Activated T-cell treated with anti-CD3 and anti-CD28 coated beads, Interleukin-2, amount 50 U/mL, for 72 hours (primary cell): ENCODE results near the gene UBR4. TPM values are rescaled to one million over a fixed set of nuclear protein-coding genes. Genes with fewer than 3 reads are reported as not detected.

Source experiments
- ATAC-seq, 2 donors: fragments of 150-1000 bp; cut with Tn5 transposase; replicated peaks in 1 of 2; 2 replicates each; pipeline ENCODE4 v1.10.0; 2021; ENCODE audit warnings: moderate library complexity in 2 of 2, mild to moderate bottlenecking in 1 of 2
- DNase-seq, 2 donors: peaks; one replicate each; pipeline ENCODE4 v3.0.0; 2021 to 2022; ENCODE audit warnings: mixed read lengths in 1 of 2
- H3K27ac Mint-ChIP-seq: one replicate; pipeline ENCODE4 v1.8.0; 2022; ENCODE audit warnings: mild to moderate bottlenecking, moderate library complexity, mixed read lengths
- H3K27me3 Mint-ChIP-seq: one replicate; pipeline ENCODE4 v1.8.0; 2022; ENCODE audit warnings: low read depth, mixed read lengths
- H3K36me3 Mint-ChIP-seq, 2 donors: one replicate each; pipeline ENCODE4 v1.8.0; 2022; ENCODE audit warnings: mixed read lengths in 2 of 2, mild to moderate bottlenecking in 1 of 2; ENCODE audit not compliant: insufficient read depth in 2 of 2
- H3K4me1 Mint-ChIP-seq: one replicate; pipeline ENCODE4 v1.8.0; 2022; ENCODE audit warnings: low read depth, mixed read lengths
- H3K4me3 Mint-ChIP-seq, 2 donors: one replicate each; pipeline ENCODE4 v1.8.0; 2022; ENCODE audit warnings: mild to moderate bottlenecking in 2 of 2, mixed read lengths in 2 of 2, moderate library complexity in 2 of 2
- H3K9me3 Mint-ChIP-seq, 2 donors: one replicate each; pipeline ENCODE4 v1.8.0; 2022; ENCODE audit warnings: mixed read lengths in 2 of 2
- total RNA-seq, 2 donors: library from RNA; stranded (reverse); gene quantifications; one replicate each; pipeline ENCODE4 v1.2.3, GENCODE V29; 2022

Gene UBR4
- total RNA-seq, 2 donors from 2014 or later, result 208 to 215 TPM

DNA sequence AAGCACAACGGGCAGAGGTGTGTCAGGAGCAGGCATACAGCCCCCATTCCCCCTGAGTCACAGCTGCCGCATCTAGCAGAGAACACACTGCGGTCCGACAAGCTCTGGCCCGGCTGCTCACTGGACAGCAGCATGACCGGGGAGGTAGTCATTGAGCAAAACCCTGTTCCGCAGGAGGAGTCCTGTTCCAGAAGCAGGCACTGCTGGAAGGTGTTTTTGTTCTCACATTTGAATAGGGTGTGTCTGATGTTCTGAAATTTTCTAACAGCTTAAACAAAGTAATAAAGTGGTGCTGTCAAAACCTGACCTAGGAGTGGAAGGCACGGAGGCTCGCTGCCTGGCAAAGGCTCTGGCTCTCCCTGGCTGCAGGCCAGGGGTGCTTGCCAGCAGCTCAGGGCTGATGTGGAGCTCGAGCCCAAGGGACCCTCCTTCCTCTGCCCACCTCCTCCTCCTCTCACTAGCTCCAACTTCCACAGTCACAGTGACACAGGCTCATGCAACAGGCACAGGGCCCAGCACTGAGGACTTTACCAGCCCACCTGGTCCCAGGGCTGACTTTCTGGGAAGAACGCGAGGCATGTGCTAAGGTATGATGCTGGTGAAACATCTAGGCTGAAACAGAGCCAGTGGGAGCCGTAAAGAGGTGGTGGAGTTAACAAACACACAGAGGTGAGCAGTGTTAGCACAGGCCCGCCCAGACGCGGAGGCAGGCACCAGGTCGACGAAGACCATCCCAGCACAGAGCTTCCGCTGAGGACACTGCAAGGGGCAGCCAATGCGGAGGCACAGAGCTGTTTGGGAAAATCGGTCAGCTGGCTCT lies 135.0 kb downstream of the UBR4 start:
- no peaks in the 10 kb centered on the region for H3K27me3 Mint-ChIP-seq
- H3K4me1 Mint-ChIP-seq, result peaks cover 36% of the 10 kb centered on the region
- H3K4me3 Mint-ChIP-seq, result peak overlapping the region; percentile 21 to 43
- H3K36me3 Mint-ChIP-seq, result peaks cover 17 to 29% of the 10 kb centered on the region in 2 donors
- ATAC-seq, result peak; percentile 46 to 47
- no peaks in the 10 kb centered on the region for H3K9me3 Mint-ChIP-seq
- peak overlapping the region; percentile 9 for H3K27ac Mint-ChIP-seq
- DNase-seq, result no peak

GRCh38 chr1:19074361-19074901 lies 135.6 kb downstream of the UBR4 start:
- peak; percentile 93 to 96 for ATAC-seq
- Mint-ChIP-seq H3K4me3 (peak overlapping the region; percentile 21 to 43), H3K27ac (no peak overlapping the region), H3K9me3 (no peaks in the 10 kb centered on the region), H3K4me1 (peaks cover 36% of the 10 kb centered on the region), H3K27me3 (no peaks in the 10 kb centered on the region), H3K36me3 (peaks cover 17 to 29% of the 10 kb centered on the region in 2 donors)
- peak; percentile 69 to 75 for DNase-seq

DNA sequence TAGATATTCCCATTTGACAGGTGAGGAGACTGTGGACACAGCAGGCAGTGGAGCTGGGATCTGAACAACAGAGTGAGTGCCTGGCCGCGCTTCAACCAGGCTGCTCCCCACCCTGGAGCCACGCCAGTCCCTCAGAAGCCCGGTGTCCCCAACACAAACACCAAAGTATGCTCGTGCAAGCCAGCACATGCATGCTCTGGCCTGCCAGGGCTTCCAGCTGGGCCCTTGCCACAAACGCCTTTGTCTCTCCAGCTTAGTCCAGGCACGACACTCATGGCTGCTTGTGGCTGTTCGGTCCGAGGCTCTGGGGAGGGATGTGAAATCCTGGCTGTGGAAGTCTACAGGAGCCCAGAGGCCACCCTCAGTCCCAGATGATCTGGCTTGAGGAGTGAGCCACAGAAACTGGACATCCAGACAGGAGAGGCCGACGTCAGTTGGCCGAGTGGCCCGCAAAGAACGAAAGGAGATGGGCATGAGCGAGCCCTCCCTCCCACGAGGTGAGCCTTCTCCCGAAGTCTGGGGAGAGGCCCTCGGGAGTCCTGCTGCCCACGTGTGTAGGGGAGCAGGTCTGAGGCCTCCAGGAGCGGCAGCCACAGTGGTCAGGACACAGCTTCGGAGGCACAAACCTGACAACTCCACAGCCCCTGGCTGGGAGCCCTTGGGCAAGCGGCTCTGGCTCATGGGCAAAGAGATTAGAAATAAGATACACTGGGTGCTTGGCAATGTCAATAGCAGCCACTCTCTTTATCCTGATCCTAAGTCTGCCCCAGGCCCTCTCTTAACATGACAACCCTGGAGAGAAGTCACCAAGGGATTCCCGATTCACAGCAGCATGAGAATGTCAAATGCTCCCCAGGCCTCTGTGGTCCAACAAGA lies 136.5 kb downstream of the UBR4 start:
- peaks cover 36% of the 10 kb centered on the region for H3K4me1 Mint-ChIP-seq
- no peaks in the 10 kb centered on the region for H3K27me3 Mint-ChIP-seq
- no peak overlapping the region for H3K27ac Mint-ChIP-seq
- H3K36me3 Mint-ChIP-seq, result peaks cover 17 to 28% of the 10 kb centered on the region in 2 donors
- ATAC-seq (no peak), DNase-seq (no peak)
- peak overlapping the region in 1 of 2 donors; percentile 43 for H3K4me3 Mint-ChIP-seq
- H3K9me3 Mint-ChIP-seq, result no peaks in the 10 kb centered on the region

DNA sequence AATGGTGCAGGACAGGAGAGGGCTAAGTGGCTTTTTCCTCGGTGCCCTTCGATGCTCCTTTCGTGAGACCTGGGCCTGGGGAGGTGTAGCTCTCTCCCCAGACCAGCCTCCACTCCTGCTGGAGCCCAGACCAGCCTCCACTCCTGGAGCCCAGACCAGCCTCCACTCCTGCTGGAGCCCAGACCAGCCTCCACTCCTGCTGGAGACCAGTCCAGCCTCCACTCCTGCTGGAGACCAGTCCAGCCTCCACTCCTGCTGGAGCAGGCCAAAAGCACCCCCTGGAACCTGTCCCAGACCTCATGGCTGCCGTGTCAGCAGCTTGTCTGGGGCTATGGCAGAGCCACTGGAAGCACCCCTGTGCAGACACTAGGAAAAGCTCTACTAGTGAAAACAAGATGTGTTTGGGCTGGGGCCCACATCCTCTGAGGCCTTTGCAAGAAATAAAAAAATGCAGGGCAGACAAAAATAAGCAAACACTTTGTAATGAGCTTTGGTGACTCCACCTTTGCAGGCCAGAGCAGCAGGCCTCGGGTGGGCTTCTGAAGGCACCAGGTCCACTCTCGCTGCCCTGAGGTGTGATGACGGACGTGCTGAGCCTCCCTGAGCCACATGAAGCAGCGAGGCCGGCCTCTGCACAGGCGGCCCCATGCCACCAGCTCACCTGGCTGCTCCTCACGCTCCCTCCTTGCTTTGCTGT lies 137.6 kb downstream of the UBR4 start:
- Mint-ChIP-seq H3K36me3 (peaks cover 14 to 20% of the 10 kb centered on the region in 2 donors), H3K4me1 (peaks cover 36% of the 10 kb centered on the region), H3K9me3 (no peaks in the 10 kb centered on the region), H3K27me3 (no peaks in the 10 kb centered on the region), H3K4me3 (no peak overlapping the region), H3K27ac (no peak overlapping the region)
- ATAC-seq, result no peak
- no peak for DNase-seq

DNA sequence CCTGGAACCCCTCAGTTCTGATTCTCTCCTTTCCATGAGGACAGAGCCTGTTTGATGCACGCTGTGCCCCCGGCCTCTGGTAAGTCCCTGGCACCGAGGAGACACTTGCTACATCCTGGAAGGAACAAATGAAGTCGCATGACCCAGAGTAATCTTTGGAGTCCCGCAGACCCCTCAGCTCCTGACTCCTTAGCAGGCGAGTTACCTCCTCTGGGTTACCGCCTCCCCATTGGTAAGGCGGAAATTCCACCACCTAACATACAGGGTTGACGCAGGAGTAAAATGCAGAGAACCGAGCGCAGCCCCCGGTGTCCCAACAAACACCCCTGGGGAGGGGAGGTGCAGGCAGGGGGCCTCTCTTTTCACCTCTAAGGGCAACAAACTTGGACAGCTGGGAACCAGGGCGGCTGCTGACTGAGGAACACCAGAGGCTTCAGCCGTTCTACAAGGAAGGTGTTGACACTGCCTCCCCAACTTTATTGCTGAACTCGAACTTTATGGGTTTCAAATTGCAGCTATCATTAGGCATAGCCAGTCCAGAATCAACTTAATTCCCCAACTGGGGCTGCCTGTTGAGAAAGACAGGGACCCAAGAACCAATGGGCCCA lies 138.3 kb downstream of the UBR4 start:
- no peak overlapping the region for H3K4me3 Mint-ChIP-seq
- H3K9me3 Mint-ChIP-seq, result no peaks in the 10 kb centered on the region
- ATAC-seq (no peak), DNase-seq (no peak)
- no peak overlapping the region for H3K27ac Mint-ChIP-seq
- H3K4me1 Mint-ChIP-seq, result peaks cover 36% of the 10 kb centered on the region
- no peaks in the 10 kb centered on the region for H3K27me3 Mint-ChIP-seq
- peaks cover 14 to 16% of the 10 kb centered on the region in 2 donors for H3K36me3 Mint-ChIP-seq

GRCh38 chr1:19070891-19071621 lies 139.0 kb downstream of the UBR4 start:
- Mint-ChIP-seq H3K27ac (no peak overlapping the region), H3K4me1 (peaks cover 36% of the 10 kb centered on the region), H3K36me3 (peaks cover 9 to 16% of the 10 kb centered on the region in 2 donors), H3K27me3 (no peaks in the 10 kb centered on the region), H3K4me3 (no peak overlapping the region), H3K9me3 (no peaks in the 10 kb centered on the region)
- DNase-seq (no peak), ATAC-seq (no peak)

GRCh38 chr1:19070197-19070651 lies 139.8 kb downstream of the UBR4 start:
- DNase-seq, result no peak
- H3K4me1 Mint-ChIP-seq, result peaks cover 28% of the 10 kb centered on the region
- H3K9me3 Mint-ChIP-seq, result no peaks in the 10 kb centered on the region
- H3K27ac Mint-ChIP-seq, result no peak overlapping the region
- no peak for ATAC-seq
- no peaks in the 10 kb centered on the region for H3K27me3 Mint-ChIP-seq
- H3K4me3 Mint-ChIP-seq, result no peak overlapping the region
- H3K36me3 Mint-ChIP-seq, result peaks cover 7 to 10% of the 10 kb centered on the region in 2 donors

DNA sequence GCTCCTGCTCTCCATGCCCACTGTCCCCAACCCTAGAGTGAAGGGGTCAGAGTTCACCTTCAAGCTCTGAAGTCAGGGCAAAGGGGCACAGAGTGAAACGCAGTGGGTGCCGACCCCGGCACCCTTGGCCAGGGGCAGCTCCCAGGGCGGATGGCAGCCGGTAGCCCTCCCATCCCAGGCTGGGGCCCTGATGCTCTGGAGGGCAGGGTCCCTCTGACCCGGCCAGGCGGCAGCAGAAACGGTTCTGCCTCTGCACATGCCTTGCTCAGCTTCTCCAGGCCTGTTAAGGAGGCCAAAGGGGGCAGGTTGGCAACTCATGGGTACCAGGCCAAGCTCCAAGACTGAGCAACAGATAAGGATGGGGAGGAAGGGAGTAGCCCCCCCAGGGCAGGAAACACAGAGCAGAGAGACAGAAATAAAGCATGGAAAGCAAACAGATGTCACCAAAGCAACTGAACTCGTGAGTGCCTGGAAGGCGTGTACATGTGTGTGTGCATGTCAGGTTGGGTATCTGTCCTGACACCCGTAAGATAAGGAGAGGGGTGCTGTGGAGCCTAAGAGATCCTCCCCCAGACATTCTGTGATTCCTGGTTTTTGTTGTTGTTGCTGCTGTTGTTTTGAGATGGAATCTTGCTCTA lies 141.3 kb downstream of the UBR4 start:
- DNase-seq, result no peak
- ATAC-seq, result peak in 1 of 2 donors; percentile 3
- Mint-ChIP-seq H3K4me3 (no peak overlapping the region), H3K36me3 (peaks cover 5 to 6% of the 10 kb centered on the region in 2 donors), H3K27ac (no peak overlapping the region), H3K4me1 (peaks cover 14% of the 10 kb centered on the region), H3K27me3 (no peaks in the 10 kb centered on the region), H3K9me3 (no peaks in the 10 kb centered on the region)

- H3K27ac Mint-ChIP-seq, result no peak overlapping the region
- H3K4me3 Mint-ChIP-seq, result no peak overlapping the region
- peaks cover 7% of the 10 kb centered on the region for H3K4me1 Mint-ChIP-seq
- no peaks in the 10 kb centered on the region for H3K9me3 Mint-ChIP-seq
- ATAC-seq (no peak), DNase-seq (no peak)
- peaks cover 3% of the 10 kb centered on the region in 2 donors for H3K36me3 Mint-ChIP-seq
- H3K27me3 Mint-ChIP-seq, result no peaks in the 10 kb centered on the region
These were observed 142.0 kb downstream of the UBR4 start for GRCh38 chr1:19067912-19068638.

- H3K9me3 Mint-ChIP-seq, result no peaks in the 10 kb centered on the region
- H3K4me1 Mint-ChIP-seq, result no peaks in the 10 kb centered on the region
- ATAC-seq (peak in 1 of 2 donors; percentile 10), DNase-seq (no peak)
- no peaks in the 10 kb centered on the region for H3K27me3 Mint-ChIP-seq
- no peak overlapping the region for H3K4me3 Mint-ChIP-seq
- no peaks in the 10 kb centered on the region for H3K36me3 Mint-ChIP-seq
- H3K27ac Mint-ChIP-seq, result no peak overlapping the region
These were observed 142.7 kb downstream of the UBR4 start for GRCh38 chr1:19067182-19067911.

- peak in 1 of 2 donors; percentile 6 for ATAC-seq
- DNase-seq, result no peak
- Mint-ChIP-seq H3K4me3 (no peak overlapping the region), H3K4me1 (no peaks in the 10 kb centered on the region), H3K27me3 (no peaks in the 10 kb centered on the region), H3K36me3 (no peaks in the 10 kb centered on the region), H3K9me3 (no peaks in the 10 kb centered on the region), H3K27ac (no peak overlapping the region)
These were observed 143.2 kb downstream of the UBR4 start for GRCh38 chr1:19066874-19067181.
